HepG2 (cell line): Measurements from ENCODE around the gene CBLN3. TPM values are rescaled to one million over a fixed set of nuclear protein-coding genes. Genes with fewer than 3 reads are reported as not detected.

Experiments used
- ATF4 ChIP-seq, 2 experiments: fragments of 450-650 bp in 1 of 2; sonication (generic) in 1 of 2; formaldehyde crosslinking; IDR thresholded peaks; 2 replicates each; pipeline versions ENCODE4 v1.5.0 to v1.8.0; 2020 to 2022; ENCODE audit warnings: mild to moderate bottlenecking in 1 of 2, missing genetic modification reagents in 1 of 2
- CHD4 ChIP-seq: fragments of 200-600 bp; sonication (generic); IDR thresholded peaks from 2 replicates; pipeline ENCODE4 v1.7.0; 2017; ENCODE audit warnings: mild to moderate bottlenecking, low read length, borderline replicate concordance
- FOXK2 ChIP-seq: fragments of 450-650 bp; IDR thresholded peaks from 2 replicates; pipeline ENCODE4 v1.6.1; 2016
- LBX2 ChIP-seq: sonication (generic); formaldehyde crosslinking; IDR thresholded peaks from 2 replicates; pipeline ENCODE4 v1.5.0; 2020; ENCODE audit warnings: missing genetic modification reagents, mild to moderate bottlenecking, borderline replicate concordance
- MAZ ChIP-seq, 2 experiments: sonication (generic) in 1 of 2; formaldehyde crosslinking in 1 of 2; IDR thresholded peaks; 2 replicates each; pipeline versions ENCODE4 v1.5.0 to v1.6.1; 2012 to 2020; ENCODE audit warnings: low read depth in 2 of 2, mild to moderate bottlenecking in 2 of 2, borderline replicate concordance in 1 of 2, improper control_type of control experiment in 1 of 2, low read length in 1 of 2, missing genetic modification reagents in 1 of 2, moderate library complexity in 1 of 2
- NFE2 ChIP-seq: sonication (generic); formaldehyde crosslinking; IDR thresholded peaks from 2 replicates; pipeline ENCODE4 v1.4.0; 2020; ENCODE audit warnings: missing genetic modification reagents
- RBAK ChIP-seq: sonication (generic); formaldehyde crosslinking; IDR thresholded peaks from 2 replicates; pipeline ENCODE4 v1.5.1; 2020; ENCODE audit warnings: mild to moderate bottlenecking, missing genetic modification reagents
- SKI ChIP-seq: fragments of 450-650 bp; IDR thresholded peaks from one replicate; pipeline ENCODE4 v1.6.1; 2018; ENCODE audit warnings: mild to moderate bottlenecking; ENCODE audit not compliant: partially characterized antibody
- TBP ChIP-seq: sonication (generic); formaldehyde crosslinking; IDR thresholded peaks from 2 replicates; pipeline ENCODE4 v1.5.0; 2020; ENCODE audit warnings: missing genetic modification reagents
- YEATS2 ChIP-seq: sonication (generic); formaldehyde crosslinking; IDR thresholded peaks from 2 replicates; pipeline ENCODE4 v1.4.0; 2020; ENCODE audit warnings: missing genetic modification reagents, borderline replicate concordance
- ZNF30 ChIP-seq: sonication (generic); formaldehyde crosslinking; IDR thresholded peaks from 2 replicates; pipeline ENCODE4 v1.5.0; 2020; ENCODE audit warnings: mild to moderate bottlenecking, missing genetic modification reagents
- ZNF550 ChIP-seq: sonication (generic); formaldehyde crosslinking; IDR thresholded peaks from 2 replicates; pipeline ENCODE4 v1.4.0; 2020; ENCODE audit warnings: mild to moderate bottlenecking, missing genetic modification reagents, borderline replicate concordance
- ZNF567 ChIP-seq: sonication (generic); formaldehyde crosslinking; IDR thresholded peaks from 2 replicates; pipeline ENCODE4 v1.8.1; 2023; ENCODE audit warnings: mild to moderate bottlenecking, missing genetic modification reagents, borderline replicate concordance
- ZNF652 ChIP-seq: IDR thresholded peaks from 2 replicates; pipeline ENCODE4 v1.6.1; 2016; ENCODE audit warnings: low read depth, borderline replicate concordance
- ZNF800 ChIP-seq: sonication (generic); formaldehyde crosslinking; IDR thresholded peaks from 2 replicates; pipeline ENCODE4 v1.4.0; 2020; ENCODE audit warnings: missing genetic modification reagents
- ZNF839 ChIP-seq: sonication (generic); formaldehyde crosslinking; IDR thresholded peaks from 2 replicates; pipeline ENCODE4 v1.4.0; 2020; ENCODE audit warnings: missing genetic modification reagents, mild to moderate bottlenecking, borderline replicate concordance
- ZNF883 ChIP-seq: sonication (generic); formaldehyde crosslinking; IDR thresholded peaks from 2 replicates; pipeline ENCODE4 v1.5.1; 2020; ENCODE audit warnings: mild to moderate bottlenecking, missing genetic modification reagents; ENCODE audit errors: not compliant biosample characterization
- polyA plus RNA-seq, 8 experiments: library from polyadenylated mRNA; depleted of rRNA in 3 of 8; stranded (reverse) in 7 of 8; unstranded in 1 of 8; fragments of >200 nt; fragmentation: Illumina TruSeq in 4 of 8; extraction: Trizol in 4 of 8; gene quantifications; 2 replicates each; pipeline versions ENCODE4 v1.2.1 to v1.2.3, GENCODE V29; 2011 to 2016; ENCODE audit warnings: low read depth in 4 of 8, missing spikeins in 1 of 8, mixed read lengths in 1 of 8; ENCODE audit not compliant: insufficient read depth in 1 of 8
- total RNA-seq, 5 experiments: library from RNA; depleted of rRNA; stranded (reverse); fragments of >200 nt; fragmentation: Illumina TruSeq; extraction: Trizol; gene quantifications; 2 replicates each; pipeline ENCODE4 v1.2.3, GENCODE V29; 2016; ENCODE audit warnings: low read depth in 1 of 5
- TF ChIP-seq, protein P1 (sequence below): sonication (generic); formaldehyde crosslinking; IDR thresholded peaks from 2 replicates; pipeline ENCODE4 v1.5.0; 2020; ENCODE audit warnings: mild to moderate bottlenecking, missing genetic modification reagents
- TF ChIP-seq, protein P2 (sequence below): sonication (generic); formaldehyde crosslinking; IDR thresholded peaks from 2 replicates; pipeline ENCODE4 v1.8.1; 2023; ENCODE audit warnings: mild to moderate bottlenecking, missing genetic modification reagents

Gene CBLN3
- total and polyA plus RNA-seq, 2 of the 13 experiments (the other 11 are each of a cell fraction or from before 2014, with no cell fraction given) = 0.66 to 0.98 TPM

DNA sequence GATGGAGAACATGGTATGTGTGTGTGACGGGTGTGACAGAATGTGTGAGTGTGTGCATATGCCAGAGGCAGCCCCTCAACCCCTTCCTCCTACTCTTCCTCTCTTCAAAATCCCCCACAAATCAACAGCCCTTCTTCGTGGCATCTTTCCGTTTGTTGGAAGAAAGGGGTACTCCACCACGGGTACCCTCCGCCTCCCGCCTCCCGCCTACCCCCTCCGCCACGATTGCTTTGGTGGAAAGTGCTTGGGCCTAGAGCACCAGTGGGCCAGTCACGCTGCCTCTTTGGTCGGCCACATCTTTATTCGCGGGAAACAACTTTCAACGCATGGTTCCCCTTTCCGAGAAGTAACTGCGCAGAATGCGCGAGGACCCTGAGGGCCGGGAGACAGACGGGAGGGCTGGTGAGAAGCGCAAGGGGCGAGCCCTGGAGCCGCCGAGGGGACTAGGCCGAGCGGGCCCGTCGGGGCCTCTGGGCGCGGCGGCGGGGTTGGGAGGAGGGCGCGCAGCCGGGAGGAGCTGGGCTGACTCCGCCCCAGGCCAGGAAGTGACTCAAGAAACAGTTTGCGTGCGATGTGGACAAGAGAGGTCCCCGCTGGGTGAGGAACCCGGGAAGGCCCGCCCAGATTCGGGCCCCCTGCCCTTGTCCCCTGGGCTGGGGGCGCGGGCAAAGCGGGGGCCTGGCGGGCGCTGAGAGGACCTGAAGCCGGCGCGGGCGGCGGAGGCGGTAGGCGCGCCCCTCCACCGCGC is at the start of gene CBLN3, which contains the start of gene KHNYN (continued):
- TF ChIP-seq ZNF800 (peak; percentile 75; the same call in 1 of the 2 replicates), ATF4 (CRISPR knock-in tag; IDR thresholded peaks at IDR 0.05) (no peak; a peak in 1 of 4 replicates), ZNF839 (no peak), FOXK2 (no peak), ZNF550 (CRISPR knock-in tag) (peak; percentile 42), RBAK (CRISPR knock-in tag) (peak; percentile 73; the same call in 1 of the 2 replicates), ZNF652 (CRISPR knock-in tag) (no peak), NFE2 (CRISPR knock-in tag) (no peak), ZNF30 (CRISPR knock-in tag) (no peak), ZNF567 (CRISPR knock-in tag) (peak; percentile 92; the same call in 1 of the 2 replicates), YEATS2 (CRISPR knock-in tag) (peak; percentile 78), LBX2 (CRISPR knock-in tag) (peak; percentile 67; the same call in 1 of the 2 replicates), MAZ (IDR thresholded peaks at IDR 0.05; ENCODE audit: borderline replicate concordance, low read depth, low read length) (peak; percentile 79; the same call in 1 of the 2 replicates), MAZ (CRISPR knock-in tag; IDR thresholded peaks at IDR 0.05; ENCODE audit: low read depth) (peak; percentile 97), TBP (CRISPR knock-in tag) (no peak), CHD4 (no peak), SKI (peak; percentile 79), ZNF883 (CRISPR knock-in tag) (peak; percentile 99)
- TF ChIP-seq, protein P1, sequence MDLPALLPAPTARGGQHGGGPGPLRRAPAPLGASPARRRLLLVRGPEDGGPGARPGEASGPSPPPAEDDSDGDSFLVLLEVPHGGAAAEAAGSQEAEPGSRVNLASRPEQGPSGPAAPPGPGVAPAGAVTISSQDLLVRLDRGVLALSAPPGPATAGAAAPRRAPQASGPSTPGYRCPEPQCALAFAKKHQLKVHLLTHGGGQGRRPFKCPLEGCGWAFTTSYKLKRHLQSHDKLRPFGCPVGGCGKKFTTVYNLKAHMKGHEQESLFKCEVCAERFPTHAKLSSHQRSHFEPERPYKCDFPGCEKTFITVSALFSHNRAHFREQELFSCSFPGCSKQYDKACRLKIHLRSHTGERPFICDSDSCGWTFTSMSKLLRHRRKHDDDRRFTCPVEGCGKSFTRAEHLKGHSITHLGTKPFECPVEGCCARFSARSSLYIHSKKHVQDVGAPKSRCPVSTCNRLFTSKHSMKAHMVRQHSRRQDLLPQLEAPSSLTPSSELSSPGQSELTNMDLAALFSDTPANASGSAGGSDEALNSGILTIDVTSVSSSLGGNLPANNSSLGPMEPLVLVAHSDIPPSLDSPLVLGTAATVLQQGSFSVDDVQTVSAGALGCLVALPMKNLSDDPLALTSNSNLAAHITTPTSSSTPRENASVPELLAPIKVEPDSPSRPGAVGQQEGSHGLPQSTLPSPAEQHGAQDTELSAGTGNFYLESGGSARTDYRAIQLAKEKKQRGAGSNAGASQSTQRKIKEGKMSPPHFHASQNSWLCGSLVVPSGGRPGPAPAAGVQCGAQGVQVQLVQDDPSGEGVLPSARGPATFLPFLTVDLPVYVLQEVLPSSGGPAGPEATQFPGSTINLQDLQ (CRISPR knock-in tag) = no peak
- TF ChIP-seq, protein P2, sequence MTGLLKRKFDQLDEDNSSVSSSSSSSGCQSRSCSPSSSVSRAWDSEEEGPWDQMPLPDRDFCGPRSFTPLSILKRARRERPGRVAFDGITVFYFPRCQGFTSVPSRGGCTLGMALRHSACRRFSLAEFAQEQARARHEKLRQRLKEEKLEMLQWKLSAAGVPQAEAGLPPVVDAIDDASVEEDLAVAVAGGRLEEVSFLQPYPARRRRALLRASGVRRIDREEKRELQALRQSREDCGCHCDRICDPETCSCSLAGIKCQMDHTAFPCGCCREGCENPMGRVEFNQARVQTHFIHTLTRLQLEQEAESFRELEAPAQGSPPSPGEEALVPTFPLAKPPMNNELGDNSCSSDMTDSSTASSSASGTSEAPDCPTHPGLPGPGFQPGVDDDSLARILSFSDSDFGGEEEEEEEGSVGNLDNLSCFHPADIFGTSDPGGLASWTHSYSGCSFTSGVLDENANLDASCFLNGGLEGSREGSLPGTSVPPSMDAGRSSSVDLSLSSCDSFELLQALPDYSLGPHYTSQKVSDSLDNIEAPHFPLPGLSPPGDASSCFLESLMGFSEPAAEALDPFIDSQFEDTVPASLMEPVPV (CRISPR knock-in tag) = peak; percentile 62; the same call in 1 of the 2 replicates
